Ovary (tissue), 3 donors: Measurements from ENCODE around the gene CENPE.

ENCODE experiments used
- CTCF ChIP-seq, 3 donors: fragments of 450-650 bp in 2 of 3; fragments of 200-600 bp in 1 of 3; IDR thresholded peaks; one replicate each; pipeline versions ENCODE4 v1.5.1 to v1.8.0; 2016 to 2022; ENCODE audit warnings: antibody characterized with exemption in 3 of 3, mild to moderate bottlenecking in 1 of 3
- EP300 ChIP-seq: sonication (generic); formaldehyde crosslinking; IDR thresholded peaks from one replicate; pipeline ENCODE4 v1.6.1; 2017; ENCODE audit warnings: antibody characterized with exemption
- POLR2A ChIP-seq: fragments of 450-650 bp; IDR thresholded peaks from one replicate; pipeline ENCODE4 v1.6.1; 2017; ENCODE audit warnings: antibody characterized with exemption, mild to moderate bottlenecking, moderate library complexity
- donor health status: DM: no; HTN: no; CAD: no.

GRCh38 chr4:103129174-103129573, 69.0 kb downstream of the CENPE start:
- no peak for TF ChIP-seq CTCF (IDR thresholded peaks at IDR 0.05)
- TF ChIP-seq POLR2A = no peak
- no peak for TF ChIP-seq EP300
